ENCODE data around the gene ADM5.

GRCh38 chr19:49645592-49645991 is 43.8 kb upstream of the ADM5 start:
- TF ChIP-seq CTCF (IDR thresholded peaks at IDR 0.05), result no peak
- TF ChIP-seq POLR2A (IDR thresholded peaks at IDR 0.05), result no peak

Measured in thyroid gland (tissue), 4 donors.